Activated naive CD8-positive, alpha-beta T cell treated with anti-CD3 and anti-CD28 coated beads, Interleukin-2, amount 50 U/mL, for 16 hours (primary cell): ENCODE results near the gene YIPF5.

Source experiments
- DNase-seq: peaks from one replicate; pipeline ENCODE4 v3.0.0-alpha.2; 2020; ENCODE audit warnings: low read depth, low spot score

Gene YIPF5

DNA sequence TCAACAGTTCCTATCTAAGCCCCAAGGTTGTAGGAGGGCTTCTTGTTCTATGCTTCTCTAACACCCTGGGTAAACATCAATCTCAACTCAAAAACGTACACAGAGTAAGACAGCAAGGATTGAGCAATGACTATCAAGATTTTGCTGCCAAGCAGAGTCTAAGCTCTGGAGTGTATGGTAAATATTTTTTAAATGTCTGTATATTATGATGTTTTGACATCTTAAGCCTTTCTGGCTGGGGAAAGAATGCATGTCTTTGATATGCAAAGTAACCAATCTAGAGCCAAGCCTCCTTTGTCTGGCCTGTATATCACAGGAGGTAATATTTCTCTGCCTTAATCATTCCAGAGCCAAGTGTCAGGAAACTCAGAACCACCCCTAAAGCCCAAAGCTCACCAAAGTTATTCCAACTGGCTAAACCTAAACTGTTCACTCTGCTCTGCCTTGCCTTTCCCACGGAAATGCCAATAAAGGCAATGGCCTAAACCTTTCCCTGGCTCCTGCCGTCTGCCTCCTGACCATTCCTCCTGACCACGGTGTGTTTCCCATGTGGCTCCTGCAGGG, 45.2 kb downstream of the YIPF5 start:
- DNase-seq = no peak

DNA sequence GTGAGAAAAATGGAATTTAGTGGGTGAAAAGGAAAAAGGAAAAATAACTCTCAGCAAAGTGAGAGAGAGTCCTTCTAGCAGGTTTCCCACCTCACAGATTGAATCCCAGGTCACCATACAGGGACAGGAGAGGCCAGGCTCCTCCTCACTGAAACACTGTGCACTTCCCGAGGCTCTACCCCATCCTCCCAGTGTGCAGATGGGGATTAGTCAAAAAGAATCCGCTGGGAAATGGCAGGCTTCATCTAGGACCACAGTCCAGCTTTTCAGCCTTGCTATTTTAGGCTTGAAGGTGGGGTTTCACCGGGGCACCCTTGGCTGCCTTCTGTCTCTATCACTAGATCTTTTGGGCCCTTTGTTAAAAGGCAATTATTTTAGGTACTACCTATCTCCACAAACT, 47.8 kb downstream of the YIPF5 start:
- no peak for DNase-seq

DNA sequence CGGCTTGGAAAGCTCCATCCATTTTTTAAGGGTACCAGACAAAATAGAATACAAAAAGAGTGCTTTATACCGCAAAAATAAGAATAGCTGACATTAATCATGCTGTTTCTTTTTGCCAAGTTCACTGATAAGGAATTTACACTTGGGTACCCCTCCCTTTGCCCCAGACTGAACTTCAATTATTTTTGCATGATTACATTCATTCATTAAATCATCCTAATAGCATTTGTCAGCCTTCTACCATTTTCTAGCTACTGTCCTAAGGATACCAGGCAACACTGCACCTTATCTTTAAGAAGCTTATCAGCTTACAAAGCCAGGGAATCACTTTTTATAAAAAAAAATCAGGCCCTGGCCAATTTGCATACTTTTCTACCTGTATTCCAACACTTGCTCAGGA, 48.4 kb downstream of the YIPF5 start:
- no peak for DNase-seq

DNA sequence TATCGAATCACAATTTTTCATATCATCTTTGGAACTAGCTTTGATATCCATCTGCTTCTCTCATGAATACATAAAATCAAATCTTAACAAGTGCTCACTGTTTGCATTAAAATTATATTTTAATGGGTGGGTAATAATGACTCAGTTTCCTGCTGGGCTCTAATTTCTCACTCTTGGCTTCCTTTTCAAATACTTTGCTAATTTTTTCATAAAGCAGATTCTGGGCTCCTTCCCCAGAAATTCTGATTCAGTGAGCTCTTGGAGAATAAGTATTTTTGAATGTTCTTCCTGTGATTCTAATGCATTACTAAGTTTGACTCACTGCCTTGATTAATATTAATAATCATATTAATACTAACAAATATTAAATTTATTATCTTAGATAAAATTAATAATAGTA, 48.9 kb downstream of the YIPF5 start:
- DNase-seq = no peak

DNA sequence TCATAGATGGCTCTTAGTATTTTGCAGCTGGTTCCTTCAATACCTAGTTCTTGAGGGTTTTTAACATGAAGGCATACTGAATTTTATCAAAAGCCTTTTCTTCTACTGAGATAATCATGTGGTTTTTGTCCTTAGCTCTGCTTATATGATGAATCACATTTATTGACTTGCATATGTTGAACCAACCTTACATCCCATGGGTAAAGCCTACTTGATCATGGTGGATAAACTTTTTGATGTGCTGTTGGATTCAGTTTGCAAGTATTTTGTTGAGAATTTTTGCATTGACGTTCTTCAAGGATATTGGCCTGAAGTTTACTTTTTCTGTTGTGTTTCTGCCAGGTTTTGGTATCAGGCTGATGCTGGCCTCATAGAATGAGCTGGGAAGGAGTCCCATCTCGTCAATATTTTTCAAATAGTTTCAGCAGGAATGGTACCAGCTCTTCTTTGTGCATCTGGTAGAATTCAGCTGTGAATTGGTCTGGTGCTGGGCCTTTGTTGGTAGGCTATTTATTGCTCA, 49.7 kb downstream of the YIPF5 start:
- no peak for DNase-seq

DNA sequence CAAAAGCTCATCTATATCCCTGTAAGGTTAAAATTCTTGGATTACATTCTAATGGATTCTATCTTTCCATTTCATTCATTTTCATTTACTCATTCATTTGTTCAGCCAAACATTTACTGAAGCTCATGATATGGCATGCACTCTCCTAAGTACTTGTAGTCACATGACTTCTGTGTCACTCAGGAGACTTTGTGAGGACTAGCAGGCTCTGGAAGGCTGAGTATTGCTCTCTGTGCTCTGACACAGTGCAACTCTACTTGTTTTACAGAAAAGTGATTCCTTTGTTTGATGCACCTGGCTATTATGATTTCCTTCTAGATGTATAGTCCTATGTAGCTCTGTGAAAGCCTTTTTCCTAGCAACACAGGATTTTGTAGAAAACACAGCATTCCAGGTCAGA, 53.0 kb downstream of the YIPF5 start:
- no peak for DNase-seq

DNA sequence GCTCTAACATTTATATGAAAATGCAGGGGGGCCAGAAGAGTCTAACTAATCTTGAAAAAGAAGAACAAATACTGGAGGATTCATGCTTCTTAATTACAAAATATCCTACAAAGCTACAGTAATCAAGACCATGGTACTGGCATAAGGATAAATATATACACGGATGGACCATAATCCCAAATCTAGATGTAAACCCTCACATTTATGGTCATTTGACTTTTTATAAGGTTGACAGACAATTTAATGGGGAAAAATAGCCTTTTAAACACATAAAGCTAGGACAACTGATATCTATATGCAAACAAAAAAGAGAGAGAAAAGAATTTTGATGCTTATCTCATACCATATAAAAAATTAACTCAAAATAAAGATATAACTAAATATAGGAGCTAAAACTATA, 55.9 kb downstream of the YIPF5 start:
- DNase-seq = no peak
